Karpas-422 (cell line): ENCODE data around the gene DPPA2. TPM values are rescaled to one million over a fixed set of nuclear protein-coding genes. Genes with fewer than 3 reads are reported as not detected.
A peak's percentile ranks its signal among the peaks of the same experiment; 100 is the strongest.

Source experiments
- DNase-seq: peaks from one replicate; pipeline ENCODE4 v3.0.0-alpha.2; 2015
- H2AFZ ChIP-seq: fragments of 200-600 bp; sonication (generic); 2 replicates; pipeline ENCODE4 v1.6.1; 2014; ENCODE audit warnings: antibody characterized with exemption, low read length, mixed read lengths
- H3K27ac ChIP-seq: fragments of 200-600 bp; sonication (generic); 2 replicates; pipeline ENCODE4 v1.5.1; 2014; ENCODE audit warnings: mild to moderate bottlenecking, low read length, moderate library complexity
- H3K27me3 ChIP-seq: fragments of 200-600 bp; sonication (generic); 2 replicates; pipeline ENCODE4 v1.6.1; 2014; ENCODE audit warnings: low read length, mixed read lengths
- H3K36me3 ChIP-seq: fragments of 200-600 bp; sonication (generic); 2 replicates; pipeline ENCODE4 v1.6.1; 2014; ENCODE audit warnings: low read length, mixed read lengths; ENCODE audit not compliant: insufficient read depth
- H3K4me1 ChIP-seq: fragments of 200-600 bp; sonication (generic); 2 replicates; pipeline ENCODE4 v1.6.1; 2014; ENCODE audit warnings: mild to moderate bottlenecking, low read length, mixed read lengths
- H3K4me2 ChIP-seq: fragments of 200-600 bp; sonication (generic); 2 replicates; pipeline ENCODE4 v1.6.1; 2014; ENCODE audit warnings: low read length, low read depth, mild to moderate bottlenecking; ENCODE audit not compliant: poor library complexity, severe bottlenecking
- H3K4me3 ChIP-seq: fragments of 200-600 bp; sonication (generic); 2 replicates; pipeline ENCODE4 v1.5.1; 2014; ENCODE audit warnings: mild to moderate bottlenecking, antibody characterized with exemption, low read length, mixed read lengths
- H3K79me2 ChIP-seq: fragments of 200-600 bp; sonication (generic); 2 replicates; pipeline ENCODE4 v1.6.1; 2014; ENCODE audit warnings: mild to moderate bottlenecking, low read length, mixed read lengths
- H3K9ac ChIP-seq: fragments of 200-600 bp; sonication (generic); 2 replicates; pipeline ENCODE4 v1.6.0; 2014; ENCODE audit warnings: low read length
- H3K9me2 ChIP-seq: fragments of 200-600 bp; sonication (generic), shearing (Covaris generic); replicated peaks from 2 replicates; pipeline ENCODE4 v1.6.0; 2014; ENCODE audit warnings: mild to moderate bottlenecking, low read length, moderate library complexity; ENCODE audit not compliant: insufficient read depth
- H3K9me3 ChIP-seq: fragments of 300-700, 200-600 bp; sonication (generic); 2 replicates; pipeline ENCODE4 v1.6.1; 2014; ENCODE audit warnings: low read length, mixed read lengths
- H4K20me1 ChIP-seq: fragments of 200-600 bp; sonication (generic); 2 replicates; pipeline ENCODE4 v1.6.1; 2014; ENCODE audit warnings: mild to moderate bottlenecking, antibody characterized with exemption, low read length, low read depth; ENCODE audit not compliant: insufficient read depth
- total RNA-seq: library from RNA; depleted of rRNA; stranded (reverse); fragments of >200 nt; shearing (Covaris generic); gene quantifications from 2 replicates; pipeline ENCODE4 v1.2.3, GENCODE V29; 2014; ENCODE audit warnings: low replicate concordance

DPPA2 gene
- total RNA-seq, 1 experiment from 2014 or later, result not detected

DNA sequence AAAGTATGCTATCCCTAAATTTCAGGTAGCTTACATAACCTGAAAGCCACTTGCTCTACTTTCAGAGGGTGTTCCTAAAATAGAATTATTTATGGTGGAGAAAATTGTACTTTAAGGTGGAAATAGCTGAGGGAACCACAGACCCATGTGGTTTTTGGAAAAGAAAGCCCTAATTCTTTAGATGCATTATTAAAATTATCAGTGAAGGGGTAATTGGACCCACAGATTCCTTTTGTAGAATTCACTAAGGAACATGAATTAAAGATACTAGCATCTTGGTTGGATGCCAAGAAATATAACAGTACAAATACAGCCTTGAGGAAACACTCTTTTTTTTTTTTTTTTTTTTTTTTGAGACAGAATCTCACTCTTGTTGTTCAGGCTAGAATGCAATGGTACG, 37.8 kb downstream of the DPPA2 start:
- Histone ChIP-seq H3K9ac (no peak overlapping the region), H4K20me1 (no peaks in the 10 kb centered on the region), H3K27ac (no peak overlapping the region), H3K4me1 (no peaks in the 10 kb centered on the region), H2AFZ (no peak overlapping the region), H3K36me3 (no peaks in the 10 kb centered on the region), H3K4me2 (no peak overlapping the region), H3K27me3 (no peaks in the 10 kb centered on the region), H3K9me2 (no peaks in the 10 kb centered on the region), H3K9me3 (no peaks in the 10 kb centered on the region), H3K4me3 (no peak overlapping the region), H3K79me2 (no peaks in the 10 kb centered on the region)
- no peak for DNase-seq

DNA sequence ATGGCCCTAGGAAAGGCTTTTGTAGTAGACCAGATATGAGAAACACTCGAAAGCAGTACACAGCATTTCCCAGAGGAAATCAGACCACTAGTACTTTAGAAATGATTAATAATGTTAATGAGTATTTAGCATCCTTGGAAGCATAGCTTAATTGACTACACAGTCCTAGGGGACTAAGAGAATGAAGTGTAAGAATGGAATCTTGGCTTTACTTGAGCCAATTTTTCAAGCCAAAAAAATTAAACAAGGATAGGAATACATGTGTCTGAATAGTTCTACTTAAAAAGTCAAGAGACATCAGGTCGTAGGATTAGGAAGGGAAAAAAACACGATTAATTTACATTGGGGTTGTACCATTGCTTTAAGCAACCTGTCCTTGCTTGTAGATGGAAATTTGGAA, 38.2 kb downstream of the DPPA2 start:
- Histone ChIP-seq H3K79me2 (no peaks in the 10 kb centered on the region), H3K4me3 (no peak overlapping the region), H3K9ac (no peak overlapping the region), H2AFZ (no peak overlapping the region), H3K4me1 (no peaks in the 10 kb centered on the region), H3K27ac (no peak overlapping the region), H3K27me3 (no peaks in the 10 kb centered on the region), H3K9me2 (no peaks in the 10 kb centered on the region), H3K36me3 (no peaks in the 10 kb centered on the region), H4K20me1 (no peaks in the 10 kb centered on the region), H3K9me3 (no peaks in the 10 kb centered on the region), H3K4me2 (no peak overlapping the region)
- DNase-seq, result no peak

DNA sequence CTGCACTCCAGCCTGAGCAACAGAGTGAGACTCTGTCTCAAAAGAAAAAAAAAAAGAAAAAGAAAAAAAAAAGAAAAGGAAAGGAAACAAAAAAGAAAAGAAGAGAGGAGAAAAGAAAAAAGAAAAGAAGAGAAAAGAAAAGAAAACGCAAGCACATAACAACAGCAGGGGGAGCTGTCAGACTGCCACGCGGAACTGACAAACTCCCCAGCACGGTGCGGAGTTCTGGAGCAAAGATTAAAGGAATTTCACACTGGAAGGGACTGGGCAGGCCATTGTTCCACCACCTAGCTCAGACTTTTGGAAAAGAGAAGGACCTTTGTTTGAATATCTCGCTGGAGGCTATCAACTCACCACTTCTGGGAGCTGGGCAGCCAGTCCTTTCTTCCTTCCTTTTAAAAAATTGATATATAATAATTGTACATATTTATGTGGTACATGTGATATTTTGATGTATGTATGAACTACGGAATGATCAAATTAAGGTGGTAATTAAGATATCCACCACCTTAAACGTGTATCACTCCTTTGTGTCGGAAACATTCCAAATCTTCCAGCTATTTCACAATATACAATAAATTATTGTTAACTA, 40.5 kb downstream of the DPPA2 start:
- H3K27ac ChIP-seq, result no peak overlapping the region
- H3K4me1 ChIP-seq, result no peaks in the 10 kb centered on the region
- no peaks in the 10 kb centered on the region for H4K20me1 ChIP-seq
- no peaks in the 10 kb centered on the region for H3K9me2 ChIP-seq
- H3K9me3 ChIP-seq, result no peaks in the 10 kb centered on the region
- H3K9ac ChIP-seq, result no peak overlapping the region
- no peak overlapping the region for H3K4me3 ChIP-seq
- no peaks in the 10 kb centered on the region for H3K36me3 ChIP-seq
- no peak overlapping the region for H2AFZ ChIP-seq
- DNase-seq, result peak; percentile 43
- no peak overlapping the region for H3K4me2 ChIP-seq
- H3K79me2 ChIP-seq, result no peaks in the 10 kb centered on the region
- no peaks in the 10 kb centered on the region for H3K27me3 ChIP-seq

DNA sequence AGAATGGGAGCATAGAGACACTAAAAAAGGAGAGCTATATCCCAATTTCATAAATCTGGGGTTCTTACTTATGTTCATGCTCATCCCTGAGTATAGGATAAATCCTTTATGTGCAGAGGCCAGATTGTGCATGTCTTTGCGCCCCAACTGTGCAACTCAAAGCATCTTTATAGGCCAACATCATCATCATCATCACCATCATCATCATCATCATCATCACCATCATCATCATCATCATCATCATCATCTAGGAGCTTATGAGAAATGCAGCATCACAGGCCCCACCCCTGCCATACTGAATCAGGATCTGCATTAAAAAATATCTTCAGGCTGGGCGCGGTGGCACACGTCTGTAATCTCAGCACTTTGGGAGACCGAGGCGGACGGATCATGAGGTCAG, 45.5 kb downstream of the DPPA2 start:
- Histone ChIP-seq H3K27ac (no peak overlapping the region), H3K4me1 (no peaks in the 10 kb centered on the region), H2AFZ (no peak overlapping the region), H4K20me1 (no peaks in the 10 kb centered on the region), H3K9me2 (no peaks in the 10 kb centered on the region), H3K4me3 (no peak overlapping the region), H3K79me2 (no peaks in the 10 kb centered on the region), H3K4me2 (no peak overlapping the region), H3K27me3 (no peaks in the 10 kb centered on the region), H3K9ac (no peak overlapping the region), H3K9me3 (no peaks in the 10 kb centered on the region), H3K36me3 (no peaks in the 10 kb centered on the region)
- no peak for DNase-seq

DNA sequence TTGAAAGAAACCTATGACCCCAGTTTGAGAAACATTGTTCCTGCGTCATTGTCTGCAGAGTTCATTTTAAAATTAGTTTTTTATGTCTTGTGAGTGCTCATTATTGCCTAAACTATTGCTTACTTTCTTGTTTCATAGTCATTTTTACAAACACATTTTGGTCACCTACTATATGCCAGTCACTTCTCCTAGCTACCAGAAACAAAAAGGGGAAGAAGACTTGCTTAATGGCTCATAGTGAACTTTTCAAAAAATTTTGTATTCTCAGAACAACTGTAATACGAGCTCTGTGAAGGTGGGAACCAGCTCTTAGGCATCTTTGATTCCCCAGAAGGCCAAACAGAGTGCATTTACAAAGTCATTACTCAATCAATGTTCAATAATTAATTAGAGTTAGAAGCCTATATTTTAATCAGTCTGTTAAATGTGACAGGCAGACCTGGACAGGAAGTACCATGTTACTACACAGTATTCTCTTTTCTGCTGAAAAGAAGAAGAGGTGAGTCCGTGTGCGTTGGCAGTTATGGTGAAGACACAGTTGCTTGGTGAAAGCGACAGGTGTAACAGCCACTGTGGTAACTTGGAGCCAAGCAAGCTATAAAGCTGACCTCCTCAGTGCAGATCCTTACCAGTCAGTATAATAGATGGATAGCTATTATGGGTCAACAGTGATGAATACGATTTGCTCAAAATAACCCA, 46.6 kb downstream of the DPPA2 start:
- no peak for DNase-seq
- Histone ChIP-seq H3K9me2 (no peaks in the 10 kb centered on the region), H2AFZ (no peak overlapping the region), H3K9ac (no peak overlapping the region), H3K79me2 (no peaks in the 10 kb centered on the region), H3K9me3 (no peaks in the 10 kb centered on the region), H3K36me3 (no peaks in the 10 kb centered on the region), H3K4me3 (no peak overlapping the region), H3K27ac (no peak overlapping the region), H3K4me2 (no peak overlapping the region), H3K27me3 (no peaks in the 10 kb centered on the region), H3K4me1 (no peaks in the 10 kb centered on the region), H4K20me1 (no peaks in the 10 kb centered on the region)

DNA sequence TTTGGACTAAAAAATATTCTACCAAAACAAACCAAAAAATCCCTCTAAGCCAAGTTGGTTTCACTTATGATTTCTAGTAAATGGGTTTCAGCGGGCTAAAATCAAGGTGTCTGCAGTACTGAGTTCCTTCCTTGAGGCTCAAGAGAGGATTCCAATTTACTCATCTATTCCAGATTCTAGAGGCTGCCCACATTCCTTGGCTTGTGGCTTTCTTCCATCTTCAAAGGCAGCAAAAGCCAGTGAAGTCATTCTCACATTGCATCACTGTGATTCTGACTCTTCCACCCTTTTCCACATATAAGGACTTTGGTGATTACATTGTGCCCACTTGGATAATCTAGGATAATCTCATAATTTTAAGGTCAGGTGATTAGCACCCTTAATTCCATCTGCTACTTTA, 48.1 kb downstream of the DPPA2 start:
- Histone ChIP-seq H3K36me3 (no peaks in the 10 kb centered on the region), H3K4me3 (no peak overlapping the region), H3K9me3 (no peaks in the 10 kb centered on the region), H2AFZ (no peak overlapping the region), H3K27me3 (no peaks in the 10 kb centered on the region), H4K20me1 (no peaks in the 10 kb centered on the region), H3K4me2 (no peak overlapping the region), H3K9me2 (no peaks in the 10 kb centered on the region), H3K27ac (no peak overlapping the region), H3K4me1 (no peaks in the 10 kb centered on the region), H3K9ac (no peak overlapping the region), H3K79me2 (no peaks in the 10 kb centered on the region)
- no peak for DNase-seq

DNA sequence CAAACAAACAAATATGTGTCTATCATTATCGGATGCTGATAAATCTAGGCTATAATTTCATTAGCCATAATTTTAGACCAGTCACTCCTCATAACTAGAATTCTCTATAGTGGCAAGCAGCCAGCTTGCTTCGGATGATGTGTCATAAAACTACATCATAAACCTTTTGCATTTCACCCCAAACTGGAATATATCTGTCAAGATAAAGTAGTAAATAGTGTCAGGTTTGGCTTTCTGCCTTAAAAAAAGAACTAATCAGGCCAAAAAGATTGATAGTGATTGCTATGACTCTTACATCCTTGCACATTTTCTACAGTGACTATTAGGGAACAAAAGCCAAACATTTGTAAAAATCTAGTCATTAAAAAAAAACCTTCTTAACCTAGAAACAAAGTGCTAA, 51.0 kb downstream of the DPPA2 start:
- Histone ChIP-seq H3K4me2 (no peak overlapping the region), H3K4me1 (no peaks in the 10 kb centered on the region), H3K9me2 (no peaks in the 10 kb centered on the region), H2AFZ (no peak overlapping the region), H3K4me3 (no peak overlapping the region), H4K20me1 (no peaks in the 10 kb centered on the region), H3K36me3 (no peaks in the 10 kb centered on the region), H3K79me2 (no peaks in the 10 kb centered on the region), H3K27me3 (no peaks in the 10 kb centered on the region), H3K9me3 (no peaks in the 10 kb centered on the region), H3K27ac (no peak overlapping the region), H3K9ac (no peak overlapping the region)
- no peak for DNase-seq

DNA sequence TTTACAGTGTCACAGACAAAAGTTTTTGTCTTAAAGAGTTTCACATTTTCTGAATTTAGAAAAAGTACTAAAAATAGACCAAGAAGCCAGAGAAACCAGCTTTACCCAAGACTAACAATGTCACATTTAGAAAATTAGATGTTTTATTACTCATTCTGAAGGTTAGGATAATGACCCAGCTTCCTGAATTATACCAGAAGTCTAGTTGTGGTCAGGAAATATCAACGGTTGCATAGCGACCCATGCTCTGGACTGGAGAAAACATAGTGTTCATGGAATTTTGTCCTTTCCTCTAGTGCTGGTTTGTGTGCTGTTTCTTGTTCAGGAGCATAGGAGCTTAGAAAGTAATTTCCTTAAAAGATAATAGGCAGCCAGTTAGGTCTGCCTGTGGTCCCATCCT, 59.0 kb downstream of the DPPA2 start:
- H3K79me2 ChIP-seq, result no peaks in the 10 kb centered on the region
- no peaks in the 10 kb centered on the region for H3K27me3 ChIP-seq
- 0 out of 2 replicates have a peak, but pooled peaks cover 4% of the 10 kb centered on the region for H3K9me2 ChIP-seq
- H3K4me2 ChIP-seq, result no peak overlapping the region
- H3K9ac ChIP-seq, result no peak overlapping the region
- no peaks in the 10 kb centered on the region for H3K4me1 ChIP-seq
- no peaks in the 10 kb centered on the region for H3K36me3 ChIP-seq
- DNase-seq, result no peak
- no peaks in the 10 kb centered on the region for H3K9me3 ChIP-seq
- no peak overlapping the region for H3K27ac ChIP-seq
- H2AFZ ChIP-seq, result no peak overlapping the region
- H4K20me1 ChIP-seq, result no peaks in the 10 kb centered on the region
- no peak overlapping the region for H3K4me3 ChIP-seq
